ENCODE results near the gene ENTPD1. TPM values are rescaled to one million over a fixed set of nuclear protein-coding genes. Genes with fewer than 3 reads are reported as not detected.

ENTPD1 gene
- total RNA-seq, 2 donors from 2014 or later = 1.4 to 2.1 TPM

DNA sequence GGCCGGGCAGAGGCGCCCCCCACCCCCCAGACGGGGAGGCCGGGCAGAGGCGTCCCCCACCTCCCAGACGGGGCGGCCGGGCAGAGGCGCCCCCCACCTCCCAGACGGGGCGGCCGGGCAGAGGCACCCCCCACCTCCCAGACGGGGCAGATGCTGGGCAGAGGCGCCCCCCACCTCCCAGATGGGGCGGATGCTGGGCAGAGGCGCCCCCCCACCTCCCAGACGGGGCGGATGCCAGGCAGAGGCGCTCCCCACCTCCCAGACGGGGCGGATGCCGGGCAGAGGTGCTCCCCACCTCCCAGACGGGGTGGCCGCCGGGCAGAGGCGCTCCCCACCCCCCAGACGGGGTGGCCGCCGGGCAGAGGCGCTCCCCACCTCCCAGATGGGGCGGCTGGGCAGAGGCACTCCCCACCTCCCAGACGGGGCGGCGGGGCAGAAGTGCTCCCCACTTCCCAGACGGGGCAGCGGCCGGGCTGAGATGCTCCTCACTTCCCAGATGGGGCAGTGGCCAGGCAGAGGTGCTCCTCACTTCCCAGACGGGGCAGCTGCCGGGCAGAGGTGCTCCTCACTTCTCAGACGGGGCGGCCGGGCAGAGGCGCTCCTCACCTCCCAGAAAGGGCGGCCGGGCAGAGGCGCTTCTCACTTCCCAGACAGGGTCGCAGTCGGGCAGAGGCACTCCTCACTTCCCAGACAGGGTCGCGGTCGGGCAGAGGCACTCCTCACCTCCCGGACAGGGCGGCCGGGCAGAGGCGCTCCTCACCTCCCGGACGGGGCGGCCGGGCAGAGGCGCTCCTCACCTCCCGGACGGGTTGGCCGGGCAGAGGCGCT is 53.6 kb downstream of the ENTPD1 start:
- H3K36me3 Mint-ChIP-seq = peaks cover 0 to 11% of the 10 kb centered on the region in 2 donors
- no peak overlapping the region for H3K27ac Mint-ChIP-seq
- H3K9me3 Mint-ChIP-seq = peaks cover 0 to 4% of the 10 kb centered on the region in 2 donors
- DNase-seq (ENCODE audit: low spot score in 2 of 2) (no peak), ATAC-seq (no peak)

DNA sequence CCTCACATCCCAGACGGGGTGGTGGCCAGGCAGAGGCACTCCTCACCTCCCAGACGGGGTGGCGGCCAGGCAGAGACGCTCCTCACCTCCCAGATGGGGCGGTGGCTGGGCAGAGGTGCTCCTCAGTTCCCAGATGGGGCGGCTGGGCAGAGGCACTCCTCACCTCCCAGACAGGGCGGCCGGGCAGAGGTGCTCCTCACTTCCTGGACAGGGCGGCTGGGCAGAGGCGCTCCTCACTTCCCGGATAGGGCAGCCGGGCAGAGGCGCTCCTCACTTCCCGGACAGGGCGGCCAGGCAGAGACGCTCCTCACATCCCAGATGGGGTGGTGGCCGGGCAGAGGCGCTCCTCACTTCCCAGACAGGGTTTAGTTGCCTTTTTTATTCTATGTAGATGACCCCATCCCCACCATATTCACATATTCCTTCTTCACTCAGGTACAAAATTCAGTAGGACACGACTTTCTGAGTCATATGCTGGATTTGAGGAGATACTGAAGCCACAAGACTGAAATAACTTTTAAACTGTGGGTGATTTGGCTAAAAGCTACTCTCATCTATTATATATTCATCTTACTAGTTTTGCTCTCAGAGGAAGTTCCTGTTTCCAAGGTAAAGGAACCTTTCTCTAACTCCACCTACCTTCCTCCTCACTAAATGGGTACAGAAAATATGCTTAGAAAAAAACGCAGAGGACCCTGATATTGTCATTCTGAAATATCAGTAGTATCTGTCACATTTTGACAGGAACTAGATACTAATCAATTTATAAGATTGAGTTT is 54.4 kb downstream of the ENTPD1 start:
- ATAC-seq = no peak
- H3K9me3 Mint-ChIP-seq = peaks cover 0 to 4% of the 10 kb centered on the region in 2 donors
- no peak for DNase-seq (ENCODE audit: low spot score in 2 of 2)
- H3K27ac Mint-ChIP-seq = no peak overlapping the region
- H3K36me3 Mint-ChIP-seq = peaks cover 0 to 11% of the 10 kb centered on the region in 2 donors

DNA sequence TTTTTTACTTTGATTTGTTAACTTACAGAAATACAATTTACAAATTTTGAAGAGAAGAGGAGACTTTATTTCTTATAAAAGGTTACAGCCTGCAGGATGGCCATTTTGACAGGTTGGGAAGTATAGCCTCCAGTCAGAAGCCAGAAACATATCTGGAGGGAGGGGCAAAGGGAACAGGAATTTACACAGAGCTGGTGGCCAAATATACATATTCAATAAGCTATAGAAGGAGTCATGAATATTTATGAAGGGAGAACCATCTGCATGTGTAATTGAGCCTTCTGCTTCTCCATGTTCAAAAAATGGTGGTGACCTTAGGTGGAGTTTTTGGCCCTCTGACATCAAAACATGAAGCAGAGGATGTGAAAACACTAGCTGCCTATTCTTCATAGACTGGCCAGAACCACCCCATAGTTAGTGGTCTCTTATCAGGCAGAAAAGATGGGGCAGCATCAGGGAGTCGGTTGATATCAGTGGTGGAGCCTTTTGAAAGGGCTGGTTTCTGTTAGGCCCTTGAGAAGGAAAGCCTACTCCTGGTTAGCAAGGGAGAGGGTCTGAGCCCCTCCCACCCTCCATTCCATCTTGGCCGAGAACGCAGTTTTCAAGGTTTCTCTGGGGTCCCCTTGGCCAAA is 57.2 kb downstream of the ENTPD1 start:
- Mint-ChIP-seq H3K9me3 (peaks cover 0 to 3% of the 10 kb centered on the region in 2 donors), H3K27ac (no peak overlapping the region), H3K36me3 (peaks cover 0 to 5% of the 10 kb centered on the region in 2 donors)
- DNase-seq (ENCODE audit: low spot score in 2 of 2) (no peak), ATAC-seq (no peak)

DNA sequence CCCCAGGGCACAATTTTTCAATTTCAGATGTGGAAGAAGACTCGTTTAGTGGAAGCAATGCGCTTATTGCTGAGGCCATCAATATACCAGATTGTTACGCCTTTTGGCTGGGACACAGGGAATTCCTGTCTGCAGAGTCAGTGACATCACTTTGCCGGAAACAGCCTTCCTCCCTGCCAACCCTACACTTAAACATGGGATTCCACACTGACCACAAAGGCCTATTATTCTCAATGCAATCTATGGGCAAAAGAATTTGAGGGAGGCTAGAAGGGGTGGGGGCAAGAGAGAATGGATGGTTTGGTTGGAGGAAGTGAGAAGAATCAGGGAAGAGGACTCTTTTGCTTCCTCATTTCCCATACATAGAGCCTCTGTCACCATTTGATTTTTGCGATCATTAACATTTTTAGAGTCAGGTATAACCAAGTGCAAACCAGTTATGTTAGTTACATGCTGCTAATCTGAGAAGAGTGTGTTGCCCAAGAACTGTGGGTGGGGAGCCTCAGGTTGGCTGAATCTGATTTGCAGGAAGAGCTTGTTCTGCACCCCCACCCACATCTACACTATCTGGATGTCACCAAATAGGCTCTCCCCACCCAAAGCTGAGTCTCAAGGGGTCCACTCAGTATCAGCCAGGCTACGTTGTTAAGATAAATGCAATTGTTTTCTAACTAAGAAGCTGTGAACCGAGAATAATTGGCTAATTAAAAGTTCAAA is 58.2 kb downstream of the ENTPD1 start:
- H3K27ac Mint-ChIP-seq = no peak overlapping the region
- peaks cover 0 to 5% of the 10 kb centered on the region in 2 donors for H3K36me3 Mint-ChIP-seq
- DNase-seq (ENCODE audit: low spot score in 2 of 2) = no peak
- peaks cover 0 to 3% of the 10 kb centered on the region in 2 donors for H3K9me3 Mint-ChIP-seq
- no peak for ATAC-seq

DNA sequence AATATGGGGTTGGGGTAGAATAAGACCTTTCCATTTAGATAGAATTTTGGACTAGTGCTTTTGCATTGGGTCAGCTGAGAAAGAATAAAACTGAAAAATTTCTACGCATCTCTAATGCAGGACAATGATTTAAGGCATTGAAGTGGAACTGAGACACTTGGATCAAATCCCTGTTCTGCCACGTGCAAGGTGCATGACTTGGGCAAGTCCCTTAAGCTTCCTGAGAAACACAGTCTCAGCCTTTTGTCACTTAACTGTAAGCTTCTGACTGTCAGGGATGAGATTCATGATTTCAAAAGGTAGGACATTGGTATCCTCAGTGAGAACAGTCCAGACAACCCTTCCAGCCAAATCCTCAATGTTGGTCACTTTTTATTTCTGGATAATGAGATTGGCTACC is 59.2 kb downstream of the ENTPD1 start:
- H3K27ac Mint-ChIP-seq = no peak overlapping the region
- H3K36me3 Mint-ChIP-seq = peaks cover 0 to 5% of the 10 kb centered on the region in 2 donors

DNA sequence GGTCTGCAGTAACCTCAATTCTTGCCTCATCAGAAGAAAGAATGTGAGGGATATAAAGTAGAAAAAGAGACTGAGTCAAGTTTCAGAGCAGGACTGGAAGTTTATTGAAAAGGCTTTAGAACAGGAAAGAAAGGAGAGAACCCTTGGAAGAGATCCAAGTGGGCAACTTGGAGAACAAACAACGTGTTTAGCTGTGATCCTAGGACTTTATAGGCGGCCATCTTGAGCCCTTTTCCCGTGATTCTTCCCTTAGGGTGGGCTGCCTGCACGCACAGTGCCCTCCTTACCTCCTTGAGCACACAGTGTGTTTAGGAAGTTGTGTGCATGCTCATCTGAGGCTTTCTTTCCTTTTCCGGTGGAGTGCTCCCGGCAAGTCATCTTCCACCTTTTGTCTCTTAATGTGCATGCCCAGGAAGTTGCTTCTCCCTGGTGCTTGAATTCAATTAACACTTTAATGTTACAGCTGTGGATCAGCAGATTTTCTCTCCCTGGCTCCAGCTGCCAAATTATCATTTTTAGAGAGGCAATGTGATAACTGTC is 59.8 kb downstream of the ENTPD1 start:
- ATAC-seq = no peak
- Mint-ChIP-seq H3K36me3 (peaks cover 0 to 1% of the 10 kb centered on the region in 2 donors), H3K27ac (no peak overlapping the region), H3K9me3 (peaks cover 0 to 3% of the 10 kb centered on the region in 2 donors)
- DNase-seq (ENCODE audit: low spot score in 2 of 2) = no peak

More for the DNA sequence above, 59.2 kb downstream of the ENTPD1 start:
- ATAC-seq = no peak
- peaks cover 0 to 3% of the 10 kb centered on the region in 2 donors for H3K9me3 Mint-ChIP-seq
- DNase-seq (ENCODE audit: low spot score in 2 of 2) = no peak

DNA sequence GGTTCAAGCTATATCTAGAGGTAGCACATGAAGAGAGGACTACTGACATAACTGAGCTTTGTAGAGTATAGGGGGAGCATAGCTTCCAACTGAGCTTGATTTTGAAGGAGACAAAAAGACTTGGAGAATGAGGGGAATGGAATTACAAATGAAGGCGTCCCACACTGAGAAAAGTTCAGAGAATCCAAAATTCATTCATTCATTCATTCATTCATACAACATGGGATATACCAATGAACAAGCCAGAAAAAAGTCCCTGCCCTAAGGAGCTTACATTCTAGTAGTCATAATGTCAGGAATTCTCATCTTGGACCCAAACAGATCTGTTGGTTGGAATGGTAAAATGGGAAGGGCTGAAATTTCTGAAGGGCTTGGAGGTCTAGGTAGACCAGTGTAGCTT is 62.0 kb downstream of the ENTPD1 start:
- Mint-ChIP-seq H3K27ac (no peak overlapping the region), H3K9me3 (peaks cover 0 to 3% of the 10 kb centered on the region in 2 donors), H3K36me3 (no peaks in the 10 kb centered on the region)
- ATAC-seq (no peak), DNase-seq (ENCODE audit: low spot score in 2 of 2) (no peak)

DNA sequence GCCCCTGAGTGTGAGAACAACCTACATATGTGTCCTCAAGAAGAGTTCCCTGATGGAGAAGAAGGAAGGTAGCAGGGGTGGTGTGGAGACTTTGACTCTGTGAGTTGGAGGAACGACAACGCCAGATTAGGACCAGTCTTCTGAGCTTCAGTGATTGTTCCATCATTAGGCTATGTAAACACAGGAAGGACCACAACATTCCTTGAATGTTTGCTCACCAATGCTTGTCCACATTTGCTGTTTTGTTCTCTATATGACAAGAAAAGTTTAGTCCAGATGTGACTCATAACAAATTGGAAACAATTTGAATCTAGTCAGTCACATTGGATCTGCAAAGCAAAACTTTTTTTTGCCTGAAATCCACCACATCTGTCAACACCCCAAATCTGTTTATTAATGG is 62.7 kb downstream of the ENTPD1 start:
- peaks cover 0 to 3% of the 10 kb centered on the region in 2 donors for H3K9me3 Mint-ChIP-seq
- DNase-seq (ENCODE audit: low spot score in 2 of 2) (no peak), ATAC-seq (no peak)
- H3K27ac Mint-ChIP-seq = no peak overlapping the region
- H3K36me3 Mint-ChIP-seq = no peaks in the 10 kb centered on the region

DNA sequence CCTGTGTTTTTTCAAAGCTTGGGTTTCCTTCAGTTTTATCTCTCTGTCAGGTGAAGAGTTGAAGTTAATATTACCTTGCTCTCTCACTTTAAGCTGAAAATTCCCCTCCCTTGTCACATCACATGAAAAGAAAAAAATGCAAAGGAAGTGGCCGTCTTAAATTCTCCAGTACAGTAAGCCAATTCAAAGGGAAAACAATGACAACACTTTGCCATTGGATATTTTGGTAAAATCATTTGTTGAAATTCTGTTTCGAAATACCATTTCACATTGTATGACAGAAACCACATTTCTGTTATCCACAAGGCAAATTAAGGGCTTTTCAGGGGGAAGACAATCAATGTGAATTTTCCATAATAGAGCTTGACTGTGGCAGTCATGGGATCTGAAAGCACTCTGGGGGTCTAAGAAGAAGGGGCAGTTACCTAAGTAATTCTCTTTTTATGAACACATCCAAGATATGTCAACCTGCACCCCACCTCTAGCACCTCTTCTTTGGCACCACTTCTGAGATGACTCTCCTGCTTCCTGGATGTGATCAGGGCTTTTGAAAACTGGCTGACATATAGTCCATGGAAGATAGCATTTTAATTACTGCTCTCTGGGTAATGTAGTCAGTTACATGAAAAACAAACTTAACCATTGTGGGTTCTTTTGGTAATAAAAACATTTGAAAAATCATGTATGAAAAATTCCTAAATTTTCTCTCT is 63.8 kb downstream of the ENTPD1 start:
- ATAC-seq = no peak
- peaks cover 0 to 3% of the 10 kb centered on the region in 2 donors for H3K9me3 Mint-ChIP-seq
- H3K27ac Mint-ChIP-seq = no peak overlapping the region
- no peaks in the 10 kb centered on the region for H3K36me3 Mint-ChIP-seq
- no peak for DNase-seq (ENCODE audit: low spot score in 2 of 2)

DNA sequence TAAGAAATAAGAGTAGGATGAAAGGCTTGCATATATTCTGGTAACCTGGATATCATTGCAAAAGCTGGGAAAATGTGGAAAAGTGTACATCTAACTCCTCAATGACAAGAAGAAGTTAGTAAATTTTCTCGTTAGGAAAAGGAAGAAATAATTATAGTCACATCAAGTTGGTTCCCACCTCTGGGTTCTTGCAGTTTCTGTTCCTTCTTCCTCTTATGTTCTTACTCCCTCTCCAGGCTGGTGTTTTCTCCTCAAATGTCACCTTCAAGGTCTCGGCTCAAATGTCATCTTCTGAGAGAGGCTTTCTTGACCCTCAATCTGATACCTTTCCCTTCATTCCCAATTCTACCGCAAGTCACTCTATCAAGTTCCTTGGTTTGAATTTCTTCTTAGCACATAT is 64.4 kb downstream of the ENTPD1 start:
- ATAC-seq = no peak
- Mint-ChIP-seq H3K9me3 (peaks cover 0 to 3% of the 10 kb centered on the region in 2 donors), H3K36me3 (no peaks in the 10 kb centered on the region), H3K27ac (no peak overlapping the region)
- no peak for DNase-seq (ENCODE audit: low spot score in 2 of 2)

DNA sequence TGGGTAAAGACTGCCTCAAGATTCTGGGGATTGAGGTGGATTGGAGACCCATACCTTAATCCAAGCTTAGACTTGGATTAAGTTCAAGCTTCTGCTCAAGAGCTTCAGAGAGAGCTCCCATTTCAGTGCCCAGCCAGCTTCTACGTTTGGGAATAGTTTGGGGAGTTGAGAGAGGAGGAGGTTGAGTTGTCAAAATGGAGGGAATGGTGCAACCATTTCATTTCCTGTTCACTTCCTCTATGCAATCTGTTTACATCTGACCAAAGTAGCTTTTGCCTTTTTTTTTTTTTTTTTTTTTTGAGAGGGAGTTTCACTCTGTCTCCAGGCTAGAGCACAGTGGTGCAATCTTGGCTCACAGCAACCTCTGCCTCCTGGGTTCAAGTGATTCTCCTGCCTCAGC is 65.8 kb downstream of the ENTPD1 start:
- H3K36me3 Mint-ChIP-seq = no peaks in the 10 kb centered on the region
- no peak overlapping the region for H3K27ac Mint-ChIP-seq
- no peak for ATAC-seq
- no peak for DNase-seq (ENCODE audit: low spot score in 2 of 2)
- H3K9me3 Mint-ChIP-seq = no peaks in the 10 kb centered on the region

DNA sequence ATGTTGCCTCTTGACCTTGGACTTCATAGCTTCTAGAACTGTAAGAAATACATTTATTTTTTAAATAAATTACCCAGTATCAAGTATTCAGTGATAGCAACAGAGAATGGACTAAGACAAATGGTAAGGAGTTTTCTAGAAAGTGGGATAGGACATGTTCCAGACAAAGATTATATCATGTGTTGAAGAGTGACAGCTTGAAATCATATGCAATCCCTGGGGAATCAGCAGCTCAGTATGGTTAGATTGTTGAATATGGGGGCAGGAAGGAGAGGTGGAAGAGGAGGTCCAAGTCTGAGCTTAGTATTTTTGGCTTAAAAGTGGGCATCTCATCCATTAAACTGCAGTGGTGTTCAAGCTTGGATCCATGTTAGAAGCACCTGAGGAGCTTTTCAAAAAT is 74.1 kb downstream of the ENTPD1 start:
- no peaks in the 10 kb centered on the region for H3K36me3 Mint-ChIP-seq
- ATAC-seq (no peak), DNase-seq (ENCODE audit: low spot score in 2 of 2) (no peak)
- peak overlapping the region in 1 of 2 donors; percentile 8 for H3K27ac Mint-ChIP-seq
- H3K9me3 Mint-ChIP-seq = no peaks in the 10 kb centered on the region

DNA sequence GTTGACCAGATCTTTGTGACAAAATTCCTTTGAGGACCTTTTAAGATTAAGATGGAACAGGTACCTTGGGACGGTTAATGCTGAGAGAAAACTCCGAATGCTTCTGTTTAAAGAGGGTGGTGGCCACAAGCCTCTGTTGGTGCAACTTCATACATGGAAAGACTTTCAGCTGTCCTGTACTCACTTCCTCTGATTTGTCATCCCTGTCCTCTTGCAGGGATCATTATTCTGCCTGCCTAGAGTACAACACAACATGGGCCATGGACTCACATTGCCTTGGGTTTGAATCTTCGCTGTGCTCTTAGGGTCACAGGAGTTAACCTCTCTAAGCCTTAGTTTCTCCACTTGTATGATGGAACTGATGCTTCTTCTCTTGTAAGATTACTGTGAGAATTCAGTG is 75.1 kb downstream of the ENTPD1 start:
- H3K36me3 Mint-ChIP-seq = no peaks in the 10 kb centered on the region
- DNase-seq (ENCODE audit: low spot score in 2 of 2) (no peak), ATAC-seq (no peak)
- H3K9me3 Mint-ChIP-seq = no peaks in the 10 kb centered on the region
- H3K27ac Mint-ChIP-seq = peak overlapping the region; percentile 66 to 90

DNA sequence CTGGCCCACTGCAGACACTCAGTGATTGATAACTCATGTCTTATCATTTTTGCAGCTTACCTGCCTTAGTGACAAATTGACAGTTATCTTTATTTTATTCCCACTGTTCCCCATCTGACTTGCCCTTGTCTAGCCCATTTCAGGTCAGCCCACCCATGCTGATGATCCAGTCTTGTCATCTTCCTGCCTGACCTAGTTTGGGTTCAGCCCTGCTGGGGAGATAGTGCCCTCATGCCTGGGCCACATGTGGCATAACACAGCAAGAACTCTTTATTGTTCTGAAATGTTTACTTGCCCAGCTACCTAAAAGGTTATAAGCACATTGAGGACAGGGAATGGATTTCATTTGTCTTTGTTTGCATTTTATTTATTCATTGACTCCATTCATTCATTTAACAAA is 75.6 kb downstream of the ENTPD1 start:
- Mint-ChIP-seq H3K9me3 (no peaks in the 10 kb centered on the region), H3K36me3 (no peaks in the 10 kb centered on the region), H3K27ac (peak overlapping the region; percentile 66 to 90)
- ATAC-seq (no peak), DNase-seq (ENCODE audit: low spot score in 2 of 2) (no peak)

DNA sequence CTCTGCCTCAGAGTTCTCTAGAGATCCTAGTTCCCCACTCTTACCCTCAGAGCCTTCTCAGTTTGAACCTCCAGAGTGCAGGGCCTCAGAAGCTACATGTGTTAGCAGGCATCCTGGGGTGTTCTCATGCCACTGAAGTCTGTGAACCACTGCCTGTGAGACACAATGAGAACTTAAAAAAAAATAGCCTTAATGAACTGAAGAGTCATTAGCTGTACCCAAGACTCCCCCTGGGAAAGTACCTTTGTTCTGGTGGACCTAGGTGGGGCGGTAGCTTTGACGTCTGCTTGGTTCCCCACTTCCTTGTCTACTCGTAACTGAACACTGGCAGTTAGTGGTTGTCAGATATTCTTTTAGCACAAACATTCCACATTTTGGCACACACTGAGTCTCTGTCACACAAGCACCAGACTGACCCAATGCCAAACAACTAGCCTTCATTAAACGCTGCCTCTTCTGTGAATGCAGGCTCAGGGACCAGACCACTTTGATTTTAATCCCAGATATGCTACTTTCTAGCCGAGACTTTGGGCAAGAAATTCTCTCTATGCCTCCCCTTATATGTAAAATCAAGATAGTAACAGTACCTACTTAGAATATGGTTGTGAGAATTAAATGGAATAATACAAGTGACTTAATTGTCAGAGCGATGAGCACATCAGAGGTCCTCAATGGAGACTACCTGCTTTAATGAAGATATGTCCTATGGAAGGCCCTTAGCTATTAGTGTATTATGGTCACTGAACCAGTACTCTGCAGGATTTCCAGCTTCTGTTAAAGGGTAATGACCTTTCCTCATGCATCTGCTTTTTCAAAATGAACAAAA is 76.5 kb downstream of the ENTPD1 start:
- DNase-seq (ENCODE audit: low spot score in 2 of 2) (peak in 1 of 2 donors; percentile 32), ATAC-seq (peak; percentile 84 to 96)
- Mint-ChIP-seq H3K27ac (peak overlapping the region; percentile 66 to 90), H3K9me3 (no peaks in the 10 kb centered on the region), H3K36me3 (no peaks in the 10 kb centered on the region)
